Measurements from ENCODE around the gene EVA1A.

DNA sequence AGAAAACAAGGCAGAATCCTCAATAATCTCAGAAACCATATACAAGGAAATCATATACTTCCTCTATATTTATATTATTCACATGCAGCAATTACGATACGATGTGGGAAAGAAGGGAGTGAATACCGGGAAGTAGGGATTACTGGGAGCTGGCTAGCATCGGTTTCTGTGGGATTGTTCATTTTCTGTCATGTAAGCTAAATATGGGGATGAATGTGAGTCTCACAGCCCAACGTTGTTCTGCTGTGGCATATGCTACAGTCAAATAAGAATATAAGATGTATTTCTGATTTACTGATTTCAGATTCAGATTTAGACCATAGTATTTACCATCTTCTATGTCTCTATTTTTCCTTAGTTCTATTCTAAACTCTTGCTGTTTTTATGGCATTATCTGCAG lies 113.6 kb downstream of the EVA1A start:
- TF ChIP-seq CTCF (conservative IDR thresholded peaks at IDR 0.05; ENCODE audit: low read length) (no peak), EZH2phosphoT487 (IDR thresholded peaks at IDR 0.05; ENCODE audit: borderline replicate concordance) (no peak)
